Adipocyte (in vitro differentiated cells): ENCODE measurements around the gene UMODL1.

ENCODE experiments used
- DNase-seq: peaks from one replicate; pipeline ENCODE4 v3.0.0-alpha.2; 2015; ENCODE audit warnings: low read depth
- H3K27me3 ChIP-seq: replicated peaks from 2 replicates; pipeline ENCODE4 v1.7.0; 2013; ENCODE audit warnings: mild to moderate bottlenecking, low read length, moderate library complexity; ENCODE audit not compliant: control insufficient read depth, insufficient read depth
- H3K36me3 ChIP-seq: 2 replicates; pipeline ENCODE4 v1.7.0; 2013; ENCODE audit warnings: low read length, mild to moderate bottlenecking, moderate library complexity; ENCODE audit not compliant: control insufficient read depth, insufficient read depth, severe bottlenecking
- H3K4me1 ChIP-seq: 2 replicates; pipeline ENCODE4 v1.7.0; 2013; ENCODE audit warnings: mild to moderate bottlenecking, low read length, moderate library complexity; ENCODE audit not compliant: control insufficient read depth, insufficient read depth
- H3K4me3 ChIP-seq: 2 replicates; pipeline ENCODE4 v1.7.0; 2013; ENCODE audit warnings: mild to moderate bottlenecking, low read length, moderate library complexity
- H3K9ac ChIP-seq: 2 replicates; pipeline ENCODE4 v1.7.0; 2013; ENCODE audit warnings: mild to moderate bottlenecking, low read length, moderate library complexity
- H3K9me3 ChIP-seq: 2 replicates; pipeline ENCODE4 v1.7.0; 2013; ENCODE audit warnings: mild to moderate bottlenecking, low read length, moderate library complexity; ENCODE audit not compliant: control insufficient read depth

Gene UMODL1

DNA sequence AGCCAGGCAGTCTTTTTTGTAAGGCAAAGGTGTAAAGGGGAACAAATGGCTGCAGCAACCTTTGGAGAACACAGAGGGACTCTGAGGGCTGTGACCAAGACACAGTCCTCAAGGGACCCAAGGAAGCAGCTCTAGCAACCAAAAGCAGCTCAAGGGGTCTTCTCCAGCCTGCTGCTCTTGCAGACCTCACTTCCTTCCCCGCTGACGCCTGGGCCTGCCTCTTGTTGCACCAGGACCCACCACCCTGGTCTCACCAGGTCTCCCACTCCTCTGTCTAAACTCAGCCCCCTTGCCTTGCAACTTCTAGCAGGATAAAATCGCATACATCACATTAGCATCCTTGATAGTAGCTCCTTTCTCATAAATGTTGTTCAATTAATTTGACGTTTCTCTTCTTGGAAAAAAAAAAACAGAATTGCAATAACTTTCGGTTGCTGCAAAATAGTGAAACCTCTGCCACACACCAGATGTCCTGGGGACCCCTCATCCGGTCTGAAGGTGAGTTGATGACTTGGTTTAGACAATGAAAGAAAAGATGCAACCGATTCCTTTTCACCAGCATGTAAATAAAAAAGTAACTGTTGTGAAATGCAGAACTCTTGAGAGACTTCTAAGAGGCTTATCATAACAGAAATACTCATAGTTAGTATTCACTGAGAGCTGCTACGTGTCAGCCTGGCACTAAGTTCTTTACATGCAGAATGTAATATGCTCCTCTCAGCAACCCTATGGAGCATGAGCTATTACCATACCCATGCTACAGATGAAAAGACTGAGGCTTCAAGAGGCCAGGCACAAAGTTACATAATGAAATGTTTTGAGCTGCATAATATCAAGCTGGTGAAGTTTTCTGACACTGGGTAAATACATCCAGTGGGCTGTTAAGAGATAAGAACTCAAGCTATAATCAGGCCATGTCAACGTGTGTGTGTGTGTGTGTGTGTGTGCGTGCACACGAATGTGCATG lies 58.5 kb downstream of the UMODL1 start:
- DNase-seq = no peak
- peaks cover 52% of the 10 kb centered on the region for H3K27me3 ChIP-seq
- no peaks in the 10 kb centered on the region for H3K36me3 ChIP-seq
- H3K9me3 ChIP-seq = no peaks in the 10 kb centered on the region
- H3K4me1 ChIP-seq = peaks cover 15% of the 10 kb centered on the region
- no peak overlapping the region for H3K9ac ChIP-seq
- no peak overlapping the region for H3K4me3 ChIP-seq

DNA sequence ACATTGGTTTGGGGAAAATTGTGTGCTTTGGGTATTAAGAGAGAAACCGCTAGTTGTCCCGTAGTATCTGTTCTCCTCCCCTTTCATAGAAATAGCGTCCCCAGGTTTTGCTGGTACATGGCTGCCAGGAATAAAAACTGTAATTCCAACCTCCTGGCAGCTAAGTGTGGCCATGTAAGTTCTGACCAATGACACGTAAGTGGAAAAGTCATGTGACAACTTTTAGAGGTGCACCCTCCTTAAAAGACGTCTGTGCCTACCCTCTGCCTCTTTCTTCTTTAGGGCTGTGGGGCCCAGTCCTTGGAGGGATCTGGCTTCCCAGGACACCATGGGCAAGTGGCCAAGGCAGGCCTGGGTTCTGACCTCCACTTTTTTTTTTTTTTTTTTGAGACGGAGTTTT lies 59.3 kb downstream of the UMODL1 start:
- no peak overlapping the region for H3K4me3 ChIP-seq
- H3K9me3 ChIP-seq = no peaks in the 10 kb centered on the region
- peaks cover 56% of the 10 kb centered on the region for H3K27me3 ChIP-seq
- no peaks in the 10 kb centered on the region for H3K36me3 ChIP-seq
- no peak for DNase-seq
- no peak overlapping the region for H3K9ac ChIP-seq
- H3K4me1 ChIP-seq = peaks cover 10% of the 10 kb centered on the region

DNA sequence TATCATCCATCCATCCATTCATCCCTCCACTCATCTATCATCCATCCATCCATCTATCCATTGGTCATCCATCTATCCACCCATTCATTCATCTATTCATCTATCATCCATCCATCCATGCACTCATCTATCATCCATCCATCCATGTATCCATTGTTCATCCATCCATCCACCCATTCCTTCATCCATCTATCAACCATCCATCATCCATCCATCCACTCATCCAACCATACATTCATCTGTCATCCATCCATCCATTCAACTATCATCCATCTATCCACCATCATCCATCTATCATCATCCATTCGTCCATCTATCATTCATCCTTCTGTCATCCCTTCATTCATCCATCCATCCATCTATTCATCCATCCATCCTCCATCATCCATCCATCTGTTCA lies 61.1 kb downstream of the UMODL1 start:
- no peak for DNase-seq
- Histone ChIP-seq H3K9me3 (no peaks in the 10 kb centered on the region), H3K27me3 (peaks cover 60% of the 10 kb centered on the region), H3K9ac (no peak overlapping the region), H3K36me3 (no peaks in the 10 kb centered on the region), H3K4me1 (no peaks in the 10 kb centered on the region), H3K4me3 (no peak overlapping the region)

DNA sequence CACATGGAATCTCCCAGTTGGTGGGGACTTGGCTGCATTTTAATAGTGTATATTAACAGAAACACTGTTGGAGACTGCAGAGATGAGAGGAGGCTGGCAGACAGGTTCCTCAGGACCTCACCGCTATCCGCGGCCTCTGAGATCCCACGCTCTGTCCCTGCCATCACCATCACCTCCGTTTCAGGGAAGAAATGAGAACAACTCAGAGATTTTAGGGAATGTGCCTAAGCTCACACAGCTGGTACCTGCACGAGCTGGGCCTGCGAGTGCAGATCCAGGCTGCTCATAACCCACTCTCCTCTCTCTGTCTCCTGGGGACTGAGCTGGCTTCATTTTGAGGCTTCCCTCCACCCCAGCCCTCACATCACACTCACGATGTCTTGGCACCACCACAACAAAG lies 62.0 kb downstream of the UMODL1 start:
- DNase-seq = no peak

DNA sequence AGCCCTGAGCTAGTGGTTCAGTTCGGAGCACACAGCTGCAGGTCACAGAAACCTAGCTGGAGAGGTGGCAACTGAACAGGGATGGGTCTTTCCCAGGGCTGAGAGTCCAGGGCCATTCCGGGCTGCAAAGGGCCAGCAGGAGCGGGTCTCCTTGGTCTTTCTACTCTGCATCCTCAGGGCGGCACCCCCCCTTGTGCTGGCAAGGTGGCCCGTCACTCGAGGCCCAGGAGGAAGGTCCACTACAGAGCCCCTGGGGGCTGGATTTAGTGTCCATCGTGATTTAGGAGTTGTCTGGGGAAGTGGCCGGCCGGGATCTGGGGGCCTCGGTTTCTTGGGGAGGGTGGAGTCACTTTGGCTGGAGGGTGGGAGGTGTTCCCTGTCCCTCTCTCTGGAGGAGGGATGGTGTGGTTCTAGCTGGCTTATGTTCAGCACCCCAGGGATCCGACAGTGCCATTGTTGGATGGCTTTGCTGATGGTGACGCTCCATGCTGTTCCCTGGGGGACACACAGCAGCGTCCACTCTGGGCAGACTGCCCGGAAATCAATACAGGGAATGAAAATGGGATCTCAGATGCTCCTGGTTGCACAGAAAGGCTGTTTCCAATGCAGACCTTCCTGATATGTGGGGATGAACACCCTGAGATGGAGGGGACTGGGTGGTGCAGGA lies 64.4 kb downstream of the UMODL1 start:
- DNase-seq = no peak
- Histone ChIP-seq H3K9ac (no peak overlapping the region), H3K27me3 (peaks cover 51% of the 10 kb centered on the region), H3K36me3 (no peaks in the 10 kb centered on the region), H3K9me3 (no peaks in the 10 kb centered on the region), H3K4me1 (no peaks in the 10 kb centered on the region), H3K4me3 (no peak overlapping the region)

More for the DNA sequence above, 62.0 kb downstream of the UMODL1 start:
- H3K9me3 ChIP-seq = no peaks in the 10 kb centered on the region
- no peaks in the 10 kb centered on the region for H3K4me1 ChIP-seq
- H3K4me3 ChIP-seq = no peak overlapping the region
- H3K9ac ChIP-seq = no peak overlapping the region
- H3K36me3 ChIP-seq = no peaks in the 10 kb centered on the region
- peaks cover 57% of the 10 kb centered on the region for H3K27me3 ChIP-seq

DNA sequence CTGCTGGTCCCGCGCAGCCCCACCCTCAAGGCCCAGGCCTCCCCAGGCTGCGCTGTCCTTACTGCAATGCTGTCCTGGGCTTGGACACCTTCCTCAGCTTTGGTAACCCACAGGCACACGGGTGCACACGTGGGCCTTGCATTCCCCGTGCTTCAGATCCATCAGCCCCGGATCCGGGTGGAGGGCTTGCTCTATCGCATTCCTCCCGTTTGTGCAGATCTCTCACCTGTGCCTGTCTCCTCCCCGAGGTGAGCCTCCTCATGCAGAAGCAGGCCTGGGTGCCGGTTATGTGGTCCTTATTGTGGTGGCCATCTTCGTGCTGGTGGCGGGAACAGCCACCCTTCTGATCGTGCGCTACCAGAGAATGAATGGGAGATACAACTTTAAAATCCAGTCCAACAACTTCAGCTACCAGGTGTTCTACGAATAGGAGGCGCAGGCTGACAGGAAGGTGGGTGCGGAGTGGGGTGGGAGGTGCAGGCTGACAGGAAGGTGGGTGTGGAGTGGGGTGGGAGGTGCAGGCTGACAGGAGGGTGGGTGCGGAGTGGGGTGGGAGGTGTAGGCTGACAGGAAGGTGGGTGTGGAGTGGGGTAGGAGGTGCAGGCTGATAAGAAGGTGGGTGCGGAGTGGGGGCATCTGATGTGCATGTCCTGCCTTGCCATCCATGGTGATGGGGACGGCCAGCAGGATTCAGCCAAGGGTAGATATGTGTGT lies 66.2 kb downstream of the UMODL1 start:
- Histone ChIP-seq H3K27me3 (peaks cover 62% of the 10 kb centered on the region), H3K9ac (no peak overlapping the region), H3K4me3 (no peak overlapping the region), H3K9me3 (no peaks in the 10 kb centered on the region), H3K4me1 (no peaks in the 10 kb centered on the region), H3K36me3 (no peaks in the 10 kb centered on the region)
- DNase-seq = no peak

DNA sequence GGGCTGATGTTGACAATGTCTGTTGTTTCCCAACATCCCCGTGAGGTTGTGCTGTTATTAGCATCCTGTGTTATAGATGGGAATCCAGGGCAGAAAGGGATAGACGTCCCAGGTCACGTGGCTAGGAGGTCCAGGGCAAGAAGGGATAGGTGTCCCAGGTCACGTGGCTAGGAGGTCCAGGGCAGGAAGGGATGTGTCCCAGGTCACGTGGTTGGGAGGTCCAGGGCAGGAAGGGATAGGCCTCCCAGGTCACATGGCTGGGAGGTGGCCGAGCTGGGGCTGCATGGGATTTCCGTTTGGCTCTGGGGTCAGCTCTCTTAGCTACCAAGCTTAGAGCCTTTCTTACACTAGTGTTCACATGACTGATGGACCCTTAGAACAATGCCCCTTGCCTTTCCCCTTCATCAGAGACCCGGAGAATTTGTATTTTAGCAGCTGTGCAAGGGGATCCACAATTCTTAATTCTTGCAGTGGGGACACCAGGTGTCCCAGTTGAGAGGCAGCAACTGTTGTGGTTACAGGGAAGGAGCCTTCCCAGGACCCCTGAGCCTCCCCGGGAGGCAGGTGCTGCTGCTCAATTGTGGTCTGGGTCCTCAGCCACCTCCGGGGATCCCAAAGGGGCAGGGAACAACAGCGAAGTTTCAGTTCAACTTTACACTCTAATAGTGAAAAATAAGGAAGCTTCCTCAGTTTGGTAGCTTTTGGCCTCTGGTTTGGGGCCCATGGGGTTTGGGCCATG lies 69.2 kb downstream of the UMODL1 start:
- no peaks in the 10 kb centered on the region for H3K36me3 ChIP-seq
- H3K9ac ChIP-seq = no peak overlapping the region
- H3K4me3 ChIP-seq = no peak overlapping the region
- H3K27me3 ChIP-seq = peaks cover 65% of the 10 kb centered on the region
- H3K9me3 ChIP-seq = no peaks in the 10 kb centered on the region
- H3K4me1 ChIP-seq = peaks cover 5% of the 10 kb centered on the region
- no peak for DNase-seq

DNA sequence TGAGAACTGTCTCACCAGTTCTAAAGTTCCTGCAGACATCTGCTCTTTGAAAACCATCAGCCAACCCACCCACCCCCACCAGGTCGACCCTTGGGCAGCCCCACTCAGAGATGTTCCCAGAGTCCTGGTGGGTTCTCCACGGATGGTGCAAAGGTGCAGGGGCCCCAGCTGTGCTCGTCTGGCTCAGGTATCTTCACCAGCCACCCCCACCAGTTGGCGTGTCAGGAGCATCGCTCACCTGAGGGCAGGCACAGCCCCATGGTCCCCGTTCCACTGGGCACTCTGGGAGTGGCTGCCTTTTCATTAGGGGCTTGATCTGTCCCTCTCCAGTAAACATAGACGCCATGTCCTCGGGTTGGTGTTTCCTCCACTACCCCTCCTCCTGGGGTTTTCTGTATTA lies 70.5 kb downstream of the UMODL1 start:
- H3K27me3 ChIP-seq = peaks cover 52% of the 10 kb centered on the region
- peaks cover 8% of the 10 kb centered on the region for H3K4me1 ChIP-seq
- H3K36me3 ChIP-seq = no peaks in the 10 kb centered on the region
- no peaks in the 10 kb centered on the region for H3K9me3 ChIP-seq
- DNase-seq = no peak
- no peak overlapping the region for H3K4me3 ChIP-seq
- H3K9ac ChIP-seq = no peak overlapping the region

DNA sequence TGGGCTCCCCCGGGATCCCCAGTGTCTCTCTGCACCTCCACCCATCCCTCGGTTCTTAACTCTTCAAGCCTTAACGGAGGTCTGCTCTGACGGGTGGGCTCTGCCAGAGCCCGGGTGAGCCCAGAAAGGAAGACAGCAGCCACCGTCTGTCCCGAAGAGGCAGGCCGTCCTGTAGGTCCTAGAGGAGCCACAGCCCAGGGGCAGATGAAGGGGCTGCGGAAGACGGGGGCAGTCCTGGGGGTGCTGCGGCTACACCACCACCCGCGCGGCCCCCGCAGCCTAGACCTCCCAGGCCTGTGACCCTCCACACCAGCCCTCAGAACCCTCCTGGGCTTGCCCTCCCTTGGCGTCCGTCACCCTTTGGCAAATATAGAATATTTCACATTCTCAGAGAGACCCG lies 71.0 kb downstream of the UMODL1 start:
- Histone ChIP-seq H3K36me3 (no peaks in the 10 kb centered on the region), H3K27me3 (peaks cover 52% of the 10 kb centered on the region), H3K4me1 (peaks cover 8% of the 10 kb centered on the region), H3K9ac (no peak overlapping the region), H3K9me3 (no peaks in the 10 kb centered on the region), H3K4me3 (no peak overlapping the region)
- no peak for DNase-seq

DNA sequence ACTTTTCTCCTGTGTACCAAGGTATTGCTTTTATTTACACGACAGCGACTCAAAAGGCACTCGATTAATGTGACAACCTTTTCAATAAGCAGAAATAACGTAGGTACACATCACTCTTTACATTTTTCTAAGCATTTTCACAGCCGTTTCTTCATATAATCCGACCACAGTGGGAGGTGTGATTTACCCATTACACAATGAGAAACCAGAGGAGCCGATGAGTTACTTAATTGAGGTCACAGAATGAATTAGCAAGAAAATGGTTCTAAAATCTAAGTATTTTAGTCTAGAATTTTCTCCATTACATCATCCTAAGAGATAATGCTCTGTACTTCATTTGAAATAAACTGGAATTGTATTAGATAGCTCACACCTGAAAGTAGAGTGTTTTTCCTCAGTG lies 71.5 kb downstream of the UMODL1 start:
- H3K4me3 ChIP-seq = no peak overlapping the region
- no peaks in the 10 kb centered on the region for H3K9me3 ChIP-seq
- DNase-seq = no peak
- H3K4me1 ChIP-seq = peaks cover 8% of the 10 kb centered on the region
- H3K36me3 ChIP-seq = no peaks in the 10 kb centered on the region
- no peak overlapping the region for H3K9ac ChIP-seq
- peaks cover 56% of the 10 kb centered on the region for H3K27me3 ChIP-seq
